ENCODE data around the gene ASPM.
A peak's percentile ranks its signal among the peaks of the same experiment; 100 is the strongest.

ASPM gene

DNA sequence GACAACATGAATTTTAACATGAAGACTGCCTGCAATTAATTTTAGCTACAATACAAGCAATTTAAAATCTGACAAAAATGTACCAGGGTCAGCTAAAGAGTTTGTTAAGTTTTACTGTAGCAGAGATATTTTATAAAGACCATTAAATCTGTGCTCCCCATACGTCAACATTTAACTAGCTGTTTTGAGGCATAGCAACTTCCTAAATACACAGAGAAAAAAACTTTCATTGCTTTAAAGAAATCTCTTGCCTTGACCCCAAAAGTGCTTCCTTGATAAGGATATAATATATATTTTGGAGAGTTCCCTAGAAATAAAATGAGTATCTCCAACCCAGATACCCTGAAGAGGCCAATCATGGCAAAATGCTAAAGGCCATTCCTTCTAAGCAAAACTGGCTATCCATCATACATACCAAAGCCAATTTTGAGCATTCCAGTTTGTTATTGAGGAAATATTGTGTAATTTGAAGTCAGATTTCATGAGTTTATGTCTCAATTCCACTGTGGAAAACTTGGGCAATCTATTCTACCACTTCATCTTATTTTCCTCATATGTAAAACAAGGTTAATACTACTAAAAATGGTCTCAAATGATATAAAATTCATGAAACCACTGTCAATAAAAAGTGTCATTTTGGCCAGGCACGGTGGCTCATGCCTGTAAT is 19.1 kb downstream of the ASPM start:
- H2BK12ac ChIP-seq (ENCODE audit: low read length), result no peak overlapping the region
- no peak overlapping the region for H3K27ac ChIP-seq (ENCODE audit: low read depth, low read length)
- no peak overlapping the region for H2AFZ ChIP-seq (ENCODE audit: insufficient read depth, low read length, poor library complexity)
- H3K4ac ChIP-seq (ENCODE audit: low read depth, low read length), result no peak overlapping the region
- WGBS (ENCODE audit: extremely low coverage, insufficient coverage, insufficient read length), result no CpG with 5 or more reads among the region's 2 CpGs
- H3K14ac ChIP-seq (ENCODE audit: low read length), result no peak overlapping the region
- H3K4me1 ChIP-seq (ENCODE audit: control insufficient read depth in 1 of 2, insufficient read depth in 2 of 2, low read length in 2 of 2), result no peaks in the 10 kb centered on the region
- H3K18ac ChIP-seq (ENCODE audit: low read length), result no peak overlapping the region
- H3K79me2 ChIP-seq (ENCODE audit: control insufficient read depth, insufficient read depth, low read length, poor library complexity), result no peaks in the 10 kb centered on the region
- H4K8ac ChIP-seq (ENCODE audit: low read depth, low read length), result no peak overlapping the region
- H3K9me3 ChIP-seq (ENCODE audit: insufficient read depth, low read depth, low read length), result no peaks in the 10 kb centered on the region
- H3K4me3 ChIP-seq (ENCODE audit: low read depth, low read length), result no peak overlapping the region
- peaks cover 5 to 6% of the 10 kb centered on the region in 2 experiments for H3K36me3 ChIP-seq (ENCODE audit: control insufficient read depth in 1 of 2, insufficient read depth in 2 of 2, low read length in 2 of 2)
- H3K27me3 ChIP-seq (ENCODE audit: insufficient read depth, low read length), result no peaks in the 10 kb centered on the region
- H4K12ac ChIP-seq (ENCODE audit: low read depth, low read length), result no peak overlapping the region
- H2AK5ac ChIP-seq (ENCODE audit: low read length), result no peak overlapping the region
- H3K4me2 ChIP-seq (ENCODE audit: low read length), result no peak overlapping the region
- DNase-seq, result peak in 1 of 2 donors; percentile 10
- H4K91ac ChIP-seq (ENCODE audit: low read depth, low read length), result no peak overlapping the region
- H3K9ac ChIP-seq (ENCODE audit: low read length), result no peak overlapping the region
- H2BK120ac ChIP-seq (ENCODE audit: insufficient read depth, low read length, poor library complexity), result no peak overlapping the region
- H3K79me1 ChIP-seq (ENCODE audit: low read length), result no peaks in the 10 kb centered on the region
- no peak overlapping the region for H3K23ac ChIP-seq (ENCODE audit: low read length)
- H2BK5ac ChIP-seq (ENCODE audit: low read depth, low read length, poor library complexity), result no peak overlapping the region

DNA sequence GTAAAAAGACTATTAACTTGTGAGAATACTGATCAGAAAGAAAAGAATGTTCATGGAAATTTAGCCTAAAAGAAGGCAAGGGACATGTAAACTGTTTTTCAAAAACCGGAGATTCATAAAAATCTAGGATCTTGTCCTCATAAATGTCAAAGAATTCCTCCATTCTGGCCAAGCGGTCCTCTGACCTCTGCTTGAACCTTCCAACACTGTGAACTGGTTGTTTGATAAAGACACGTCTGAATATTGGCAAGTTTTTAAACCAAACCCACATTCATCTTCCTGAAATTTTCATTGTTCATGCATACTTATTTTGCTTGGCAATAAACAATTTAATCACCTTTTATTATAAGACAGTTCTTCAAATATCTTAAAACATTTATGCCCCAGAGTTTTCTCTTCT is 19.8 kb downstream of the ASPM start:
- Histone ChIP-seq H3K18ac (ENCODE audit: low read length) (no peak overlapping the region), H3K36me3 (ENCODE audit: control insufficient read depth in 1 of 2, insufficient read depth in 2 of 2, low read length in 2 of 2) (peaks cover 5 to 6% of the 10 kb centered on the region in 2 experiments), H3K4me3 (ENCODE audit: low read depth, low read length) (no peak overlapping the region), H3K27me3 (ENCODE audit: insufficient read depth, low read length) (no peaks in the 10 kb centered on the region), H3K79me1 (ENCODE audit: low read length) (no peaks in the 10 kb centered on the region), H4K12ac (ENCODE audit: low read depth, low read length) (no peak overlapping the region), H4K91ac (ENCODE audit: low read depth, low read length) (no peak overlapping the region), H3K4ac (ENCODE audit: low read depth, low read length) (no peak overlapping the region), H3K27ac (ENCODE audit: low read depth, low read length) (no peak overlapping the region), H2AFZ (ENCODE audit: insufficient read depth, low read length, poor library complexity) (no peak overlapping the region), H2AK5ac (ENCODE audit: low read length) (no peak overlapping the region), H2BK12ac (ENCODE audit: low read length) (no peak overlapping the region), H3K79me2 (ENCODE audit: control insufficient read depth, insufficient read depth, low read length, poor library complexity) (no peaks in the 10 kb centered on the region), H2BK5ac (ENCODE audit: low read depth, low read length, poor library complexity) (no peak overlapping the region), H2BK120ac (ENCODE audit: insufficient read depth, low read length, poor library complexity) (no peak overlapping the region), H4K8ac (ENCODE audit: low read depth, low read length) (no peak overlapping the region), H3K9me3 (ENCODE audit: insufficient read depth, low read depth, low read length) (no peaks in the 10 kb centered on the region), H3K14ac (ENCODE audit: low read length) (no peak overlapping the region), H3K23ac (ENCODE audit: low read length) (no peak overlapping the region), H3K4me1 (ENCODE audit: control insufficient read depth in 1 of 2, insufficient read depth in 2 of 2, low read length in 2 of 2) (no peaks in the 10 kb centered on the region), H3K4me2 (ENCODE audit: low read length) (no peak overlapping the region), H3K9ac (ENCODE audit: low read length) (no peak overlapping the region)
- no peak for DNase-seq
- no CpG with 5 or more reads among the region's 3 CpGs for WGBS (ENCODE audit: extremely low coverage, insufficient coverage, insufficient read length)

DNA sequence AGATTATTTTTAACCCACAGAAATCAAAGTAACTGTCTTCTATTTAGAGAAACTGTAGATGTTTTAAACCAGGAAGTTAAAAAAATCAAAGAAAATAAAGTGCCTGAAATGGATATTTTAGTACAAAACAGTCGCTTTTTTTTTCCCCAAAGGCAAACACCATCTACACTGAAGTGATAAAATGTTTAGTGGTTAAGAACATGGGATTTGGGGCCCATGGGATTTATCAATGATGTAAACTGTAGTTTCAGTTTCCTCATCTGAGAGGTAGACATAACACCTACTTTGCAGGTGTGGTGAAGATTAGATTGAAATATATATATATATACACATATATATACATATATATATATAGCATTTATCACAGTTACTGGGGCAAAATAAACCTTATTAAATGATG is 22.1 kb downstream of the ASPM start:
- Histone ChIP-seq H3K4me2 (ENCODE audit: low read length) (no peak overlapping the region), H3K27ac (ENCODE audit: low read depth, low read length) (no peak overlapping the region), H2BK5ac (ENCODE audit: low read depth, low read length, poor library complexity) (no peak overlapping the region), H4K8ac (ENCODE audit: low read depth, low read length) (no peak overlapping the region), H3K9ac (ENCODE audit: low read length) (no peak overlapping the region), H2AFZ (ENCODE audit: insufficient read depth, low read length, poor library complexity) (no peak overlapping the region), H3K23ac (ENCODE audit: low read length) (no peak overlapping the region), H2BK12ac (ENCODE audit: low read length) (no peak overlapping the region), H3K79me1 (ENCODE audit: low read length) (no peaks in the 10 kb centered on the region), H3K4ac (ENCODE audit: low read depth, low read length) (no peak overlapping the region), H3K4me3 (ENCODE audit: low read depth, low read length) (no peak overlapping the region), H3K18ac (ENCODE audit: low read length) (no peak overlapping the region), H2AK5ac (ENCODE audit: low read length) (no peak overlapping the region), H4K12ac (ENCODE audit: low read depth, low read length) (no peak overlapping the region), H3K14ac (ENCODE audit: low read length) (no peak overlapping the region), H3K9me3 (ENCODE audit: insufficient read depth, low read depth, low read length) (no peaks in the 10 kb centered on the region), H3K27me3 (ENCODE audit: insufficient read depth, low read length) (no peaks in the 10 kb centered on the region), H2BK120ac (ENCODE audit: insufficient read depth, low read length, poor library complexity) (no peak overlapping the region), H3K4me1 (ENCODE audit: control insufficient read depth in 1 of 2, insufficient read depth in 2 of 2, low read length in 2 of 2) (no peaks in the 10 kb centered on the region), H4K91ac (ENCODE audit: low read depth, low read length) (no peak overlapping the region), H3K79me2 (ENCODE audit: control insufficient read depth, insufficient read depth, low read length, poor library complexity) (no peaks in the 10 kb centered on the region), H3K36me3 (ENCODE audit: control insufficient read depth in 1 of 2, insufficient read depth in 2 of 2, low read length in 2 of 2) (peaks cover 3 to 4% of the 10 kb centered on the region in 2 experiments)
- WGBS (ENCODE audit: extremely low coverage, insufficient coverage, insufficient read length), result no CpG with 5 or more reads among the region's 1 CpG
- DNase-seq, result no peak

DNA sequence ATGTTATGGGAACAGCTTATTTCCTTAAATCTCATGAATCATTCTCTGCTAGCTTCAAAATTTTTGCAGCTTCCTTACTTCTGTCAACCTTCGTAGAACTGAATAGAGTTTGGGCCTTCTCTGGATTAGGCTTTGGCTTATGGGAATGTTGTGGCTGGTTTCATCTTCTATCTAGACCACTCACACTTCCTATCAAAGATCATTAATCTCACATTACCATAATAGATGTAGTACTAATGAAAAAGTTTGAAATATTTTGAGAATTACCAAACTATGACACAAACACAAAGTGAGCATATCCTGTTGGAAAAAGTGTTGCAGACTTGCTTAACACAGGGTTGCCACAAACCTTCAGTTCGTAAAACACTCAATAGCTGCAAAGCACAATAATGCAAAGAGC is 30.3 kb downstream of the ASPM start:
- Histone ChIP-seq H3K27me3 (ENCODE audit: insufficient read depth, low read length) (no peaks in the 10 kb centered on the region), H3K4me2 (ENCODE audit: low read length) (no peak overlapping the region), H2BK12ac (ENCODE audit: low read length) (no peak overlapping the region), H3K4me3 (ENCODE audit: low read depth, low read length) (no peak overlapping the region), H4K8ac (ENCODE audit: low read depth, low read length) (no peak overlapping the region), H3K27ac (ENCODE audit: low read depth, low read length) (no peak overlapping the region), H3K79me1 (ENCODE audit: low read length) (no peaks in the 10 kb centered on the region), H3K18ac (ENCODE audit: low read length) (no peak overlapping the region), H2AFZ (ENCODE audit: insufficient read depth, low read length, poor library complexity) (no peak overlapping the region), H3K23ac (ENCODE audit: low read length) (no peak overlapping the region), H3K14ac (ENCODE audit: low read length) (no peak overlapping the region), H3K4ac (ENCODE audit: low read depth, low read length) (no peak overlapping the region), H2BK5ac (ENCODE audit: low read depth, low read length, poor library complexity) (no peak overlapping the region), H4K12ac (ENCODE audit: low read depth, low read length) (no peak overlapping the region), H3K36me3 (ENCODE audit: control insufficient read depth in 1 of 2, insufficient read depth in 2 of 2, low read length in 2 of 2) (peaks cover 0 to 2% of the 10 kb centered on the region in 2 experiments), H2AK5ac (ENCODE audit: low read length) (no peak overlapping the region), H3K9me3 (ENCODE audit: insufficient read depth, low read depth, low read length) (no peaks in the 10 kb centered on the region), H4K91ac (ENCODE audit: low read depth, low read length) (no peak overlapping the region), H3K9ac (ENCODE audit: low read length) (no peak overlapping the region), H3K79me2 (ENCODE audit: control insufficient read depth, insufficient read depth, low read length, poor library complexity) (no peaks in the 10 kb centered on the region), H2BK120ac (ENCODE audit: insufficient read depth, low read length, poor library complexity) (no peak overlapping the region), H3K4me1 (ENCODE audit: control insufficient read depth in 1 of 2, insufficient read depth in 2 of 2, low read length in 2 of 2) (no peaks in the 10 kb centered on the region)
- no peak for DNase-seq
- WGBS (ENCODE audit: extremely low coverage, insufficient coverage, insufficient read length), result no CpG with 5 or more reads among the region's 2 CpGs

Measured in trophoblast cell (in vitro differentiated cells and primary cell).